Hepatocyte (in vitro differentiated cells): ENCODE measurements around the gene SIGLEC12. TPM values are rescaled to one million over a fixed set of nuclear protein-coding genes. Genes with fewer than 3 reads are reported as not detected.

ENCODE experiments used
- polyA plus RNA-seq: library from polyadenylated mRNA; unstranded; fragments of >200 nt; fragmentation: Nextera tagmentation; extraction: Ambion mirVana; gene quantifications from 2 replicates; pipeline ENCODE4 v1.2.1, GENCODE V29; 2016
- small RNA-seq: library from RNA; depleted of rRNA; stranded (forward); fragments of <200 nt; gene quantifications from one replicate; pipeline ENCODE3, GENCODE V24; 2014
- total RNA-seq: library from RNA; depleted of rRNA; stranded (reverse); fragments of >200 nt; gene quantifications from 2 replicates; pipeline ENCODE4 v1.2.3, GENCODE V29; 2014

Gene SIGLEC12
- total and polyA plus RNA-seq, 2 experiments from 2014 or later = 0.29 TPM; not detected in 1

Small RNAs within 50 kb of the gene (small RNA-seq; reads per million reads assigned to genes)
- gene AC020914.3 (not detected), gene AC020914.5 (not detected)

Other genes with a start within 250 kb of the SIGLEC12 start
- 3.9 and 5.0 TPM in 2 replicates for gene IGLON5, start 190.2 kb downstream of the SIGLEC12 start, total RNA-seq
- gene IGLON5, start 190.2 kb downstream of the SIGLEC12 start, polyA plus RNA-seq = 2.4 and 4.3 TPM in 2 replicates
- 2.5 and 3.4 TPM in 2 replicates for gene VSIG10L, start 159.7 kb downstream of the SIGLEC12 start, total RNA-seq
- gene VSIG10L, start 159.7 kb downstream of the SIGLEC12 start, polyA plus RNA-seq = 7.6 and 7.8 TPM in 2 replicates
- gene ETFB, start 135.4 kb downstream of the SIGLEC12 start, total RNA-seq = 167 and 190 TPM in 2 replicates
- 237 and 248 TPM in 2 replicates for gene ETFB, start 135.4 kb downstream of the SIGLEC12 start, polyA plus RNA-seq
- 1.2 TPM in 1 of 2 replicates, not detected in the other for gene CLDND2, start 132.8 kb downstream of the SIGLEC12 start, total RNA-seq
- 6.8 and 7.2 TPM in 2 replicates for gene CLDND2, start 132.8 kb downstream of the SIGLEC12 start, polyA plus RNA-seq
- not detected in 2 replicates for gene NKG7, start 129.1 kb downstream of the SIGLEC12 start, total RNA-seq
- gene NKG7, start 129.1 kb downstream of the SIGLEC12 start, polyA plus RNA-seq = 0.44 TPM in 1 of 2 replicates, not detected in the other
- gene LIM2, start 113.8 kb downstream of the SIGLEC12 start, total RNA-seq = not detected in 2 replicates
- gene LIM2, start 113.8 kb downstream of the SIGLEC12 start, polyA plus RNA-seq = not detected in 2 replicates
- 0.37 TPM in 1 of 2 replicates, not detected in the other for gene C19orf84, start 111.2 kb downstream of the SIGLEC12 start, total RNA-seq
- 0.16 TPM in 1 of 2 replicates, not detected in the other for gene C19orf84, start 111.2 kb downstream of the SIGLEC12 start, polyA plus RNA-seq
- gene SIGLEC10, start 84.2 kb downstream of the SIGLEC12 start, total RNA-seq = 1.0 and 1.6 TPM in 2 replicates
- 0.84 TPM in 1 of 2 replicates, not detected in the other for gene SIGLEC10, start 84.2 kb downstream of the SIGLEC12 start, polyA plus RNA-seq
- 0.13 and 1.2 TPM in 2 replicates for gene SIGLEC8, start 43.3 kb downstream of the SIGLEC12 start, total RNA-seq
- gene SIGLEC8, start 43.3 kb downstream of the SIGLEC12 start, polyA plus RNA-seq = 0.28 TPM in 1 of 2 replicates, not detected in the other
- gene CEACAM18, start 23.3 kb downstream of the SIGLEC12 start, total RNA-seq = not detected in 2 replicates
- gene CEACAM18, start 23.3 kb downstream of the SIGLEC12 start, polyA plus RNA-seq = 0.19 TPM in 1 of 2 replicates, not detected in the other
- not detected in 2 replicates for gene SIGLEC6, start 29.9 kb upstream of the SIGLEC12 start, total RNA-seq
- gene SIGLEC6, start 29.9 kb upstream of the SIGLEC12 start, polyA plus RNA-seq = not detected in 2 replicates
- gene ZNF175, start 69.5 kb upstream of the SIGLEC12 start, total RNA-seq = 3.9 and 4.1 TPM in 2 replicates
- gene ZNF175, start 69.5 kb upstream of the SIGLEC12 start, polyA plus RNA-seq = 0.67 and 1.1 TPM in 2 replicates
- gene SIGLEC5, start 128.6 kb upstream of the SIGLEC12 start, total RNA-seq = not detected in 2 replicates
- not detected in 2 replicates for gene SIGLEC5, start 128.6 kb upstream of the SIGLEC12 start, polyA plus RNA-seq
- gene SIGLEC14, start 145.0 kb upstream of the SIGLEC12 start, total RNA-seq = 0.13 TPM in 1 of 2 replicates, not detected in the other
- gene SIGLEC14, start 145.0 kb upstream of the SIGLEC12 start, polyA plus RNA-seq = 0.15 and 0.47 TPM in 2 replicates
- 6.9 and 7.2 TPM in 2 replicates for gene SPACA6, start 191.5 kb upstream of the SIGLEC12 start, total RNA-seq
- 13.1 and 17.7 TPM in 2 replicates for gene SPACA6, start 191.5 kb upstream of the SIGLEC12 start, polyA plus RNA-seq
- gene HAS1, start 222.2 kb upstream of the SIGLEC12 start, total RNA-seq = 0.13 TPM in 1 of 2 replicates, not detected in the other
- gene HAS1, start 222.2 kb upstream of the SIGLEC12 start, polyA plus RNA-seq = 0.07 and 1.4 TPM in 2 replicates